Measurements from ENCODE around the gene INPP4B. TPM values are rescaled to one million over a fixed set of nuclear protein-coding genes. Genes with fewer than 3 reads are reported as not detected.

Gene INPP4B
- total RNA-seq, 1 experiment from 2014 or later = 0.07 TPM

GRCh38 chr4:142423861-142424260 lies 422.2 kb downstream of the INPP4B start:
- no peak overlapping the region for H3K27ac Mint-ChIP-seq

More at GRCh38 chr4:142423861-142424260, 422.2 kb downstream of the INPP4B start:
- no peaks in the 10 kb centered on the region; the same call in 1 of the 2 replicates for H3K4me1 ChIP-seq (ENCODE audit: insufficient read depth, low read length)
- H3K9me3 Mint-ChIP-seq = no peaks in the 10 kb centered on the region
- H3K4me1 Mint-ChIP-seq = peaks cover 18 to 19% of the 10 kb centered on the region in 2 experiments
- no peak overlapping the region for H3T11ph ChIP-seq (ENCODE audit: low read length)
- no peaks in the 10 kb centered on the region for H3K79me1 ChIP-seq (ENCODE audit: insufficient read depth, low read depth, low read length, poor library complexity, severe bottlenecking)
- DNase-seq = no peak
- H2BK120ac ChIP-seq (ENCODE audit: low read depth, low read length, poor library complexity, severe bottlenecking) = no peak overlapping the region
- no peak overlapping the region for H3K9ac ChIP-seq (ENCODE audit: extremely low read depth, insufficient read length, low read length)
- no peak overlapping the region for H3K18ac ChIP-seq (ENCODE audit: insufficient read length, low read depth, low read length)
- no peaks in the 10 kb centered on the region for H3K9me3 ChIP-seq (ENCODE audit: control insufficient read depth, low read depth, low read length)
- no peak overlapping the region for H3K27ac ChIP-seq (ENCODE audit: insufficient read length, low read depth, low read length)
- H2BK12ac ChIP-seq (ENCODE audit: insufficient read length, low read depth, low read length) = no peak overlapping the region
- no peak overlapping the region for H4K91ac ChIP-seq (ENCODE audit: insufficient read length, low read depth, low read length)
- no peaks in the 10 kb centered on the region for H3K27me3 Mint-ChIP-seq (ENCODE audit: low read depth)
- H3K23ac ChIP-seq (ENCODE audit: insufficient read length, low read depth, low read length) = no peak overlapping the region
- H3K4ac ChIP-seq (ENCODE audit: low read depth, low read length) = no peak overlapping the region
- H3K4me3 Mint-ChIP-seq = no peak overlapping the region
- no peak for TF ChIP-seq CTCF (conservative IDR thresholded peaks at IDR 0.05)
- H4K5ac ChIP-seq (ENCODE audit: insufficient read length, low read depth, low read length) = no peak overlapping the region
- H2BK5ac ChIP-seq (ENCODE audit: insufficient read length, low read length) = no peak overlapping the region
- WGBS (ENCODE audit: extremely low coverage, insufficient read length, low lambda C conversion rate) = no CpG with 5 or more reads among the region's 2 CpGs
- no peaks in the 10 kb centered on the region for H3K27me3 ChIP-seq (ENCODE audit: insufficient read depth, low read length)
- no peak overlapping the region for H3K14ac ChIP-seq (ENCODE audit: insufficient read depth, low read length)
- H3K79me2 ChIP-seq (ENCODE audit: insufficient read depth, low read length) = no peaks in the 10 kb centered on the region
- H2BK20ac ChIP-seq (ENCODE audit: low read depth, low read length, poor library complexity, severe bottlenecking) = no peak overlapping the region
- H2BK15ac ChIP-seq (ENCODE audit: low read depth, low read length) = no peak overlapping the region
- no peaks in the 10 kb centered on the region for H4K20me1 ChIP-seq (ENCODE audit: control insufficient read depth, insufficient read depth, insufficient read length)
- H2AK5ac ChIP-seq (ENCODE audit: insufficient read length, low read length) = no peak overlapping the region
- no peak overlapping the region for H3K56ac ChIP-seq (ENCODE audit: insufficient read length, low read depth, low read length)
- no peaks in the 10 kb centered on the region for H3K23me2 ChIP-seq (ENCODE audit: insufficient read length, low read depth, low read length, poor library complexity, severe bottlenecking)
- H4K8ac ChIP-seq (replicated peaks; ENCODE audit: insufficient read length, low read depth, low read length) = no peak overlapping the region
- H2AFZ ChIP-seq (ENCODE audit: low read length) = no peak overlapping the region
- H3K4me2 ChIP-seq (ENCODE audit: insufficient read depth, insufficient read length, low read length) = no peak overlapping the region
- no peaks in the 10 kb centered on the region for H3K36me3 Mint-ChIP-seq (ENCODE audit: insufficient read depth in 1 of 3, low read depth in 3 of 3)

Measured in H9 (cell line).